ELR (cell line): ENCODE measurements around the gene PFKL.
A peak's percentile ranks its signal among the peaks of the same experiment; 100 is the strongest.
"Not testable (repeated sequence)": the region's sequence is repeated elsewhere in the genome, so short reads cannot be mapped to it uniquely, and the experiment has no call there.

Source experiments
- DNase-seq: peaks from one replicate; pipeline ENCODE4 v3.0.0-alpha.2; 2015; ENCODE audit warnings: low read depth

The PFKL gene

DNA sequence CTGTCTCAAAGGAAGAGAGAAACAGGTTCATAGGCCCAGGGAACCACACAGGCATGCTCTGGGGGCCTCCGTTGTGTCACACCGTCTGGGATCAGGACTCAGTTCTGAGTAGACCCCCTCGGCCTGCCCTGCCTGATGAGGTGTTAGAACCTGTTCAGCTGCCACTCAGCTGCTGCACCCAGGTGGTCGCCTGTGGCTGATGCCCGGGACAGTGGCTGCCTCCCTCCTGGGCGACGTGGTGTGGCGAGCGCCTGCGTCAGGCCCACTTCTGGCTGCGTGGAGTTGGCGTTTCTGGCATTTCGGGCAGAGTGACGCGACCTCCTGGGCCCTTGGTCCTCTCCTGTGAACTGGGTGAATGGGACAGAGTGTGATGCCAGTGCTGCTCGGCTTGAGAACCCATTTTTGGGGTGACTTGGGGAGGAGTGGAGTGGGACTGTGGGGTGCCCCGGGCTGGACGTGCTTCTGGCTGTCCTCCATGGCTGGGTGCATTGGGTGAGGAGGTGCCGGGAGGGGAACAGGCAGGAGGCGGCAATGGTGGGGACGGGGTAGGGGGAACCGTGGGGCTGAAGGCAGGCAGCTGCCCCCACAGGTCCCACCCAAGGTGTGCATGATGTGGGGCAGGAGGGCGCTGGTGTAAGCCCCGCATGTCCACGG is 28.5 kb downstream of the PFKL start:
- DNase-seq = no peak

DNA sequence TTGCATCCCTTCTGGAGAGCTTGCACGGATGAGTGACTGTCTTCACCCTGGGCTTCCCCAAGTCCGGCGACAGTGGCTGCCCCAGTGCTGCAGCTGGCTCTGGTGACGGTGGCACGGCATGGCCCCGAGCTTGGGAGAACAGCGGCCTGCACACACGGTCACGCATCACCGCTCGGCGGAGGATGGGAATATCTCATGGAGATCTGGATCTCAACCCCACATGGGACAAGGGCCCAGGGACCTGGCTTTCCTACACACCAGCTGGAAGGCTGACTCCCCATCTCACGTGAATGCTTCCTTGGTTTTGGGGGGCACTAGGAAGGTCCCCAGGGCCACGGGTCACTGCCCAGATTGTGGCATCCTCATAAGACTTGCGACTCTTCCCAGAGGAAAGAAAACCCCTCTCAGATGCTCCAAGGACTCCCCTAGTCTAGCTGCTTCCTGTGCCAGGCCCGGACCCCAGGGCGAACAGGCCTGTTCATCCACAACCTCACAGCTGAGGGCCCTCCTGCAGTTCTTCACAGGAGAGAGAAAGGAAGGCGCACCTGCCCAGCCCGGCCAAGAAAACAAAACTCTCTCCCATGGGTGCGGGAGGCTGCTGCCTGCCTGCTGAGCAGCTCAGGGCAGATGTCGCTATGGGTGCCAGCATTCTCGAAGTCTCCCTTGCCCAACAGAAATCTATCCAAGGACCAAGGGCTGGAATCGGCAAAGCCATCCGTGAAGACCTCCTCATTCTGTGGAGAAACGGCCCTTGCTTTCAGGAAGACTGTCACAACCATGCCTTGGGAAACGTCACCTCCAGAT is 29.4 kb downstream of the PFKL start:
- no peak for DNase-seq

DNA sequence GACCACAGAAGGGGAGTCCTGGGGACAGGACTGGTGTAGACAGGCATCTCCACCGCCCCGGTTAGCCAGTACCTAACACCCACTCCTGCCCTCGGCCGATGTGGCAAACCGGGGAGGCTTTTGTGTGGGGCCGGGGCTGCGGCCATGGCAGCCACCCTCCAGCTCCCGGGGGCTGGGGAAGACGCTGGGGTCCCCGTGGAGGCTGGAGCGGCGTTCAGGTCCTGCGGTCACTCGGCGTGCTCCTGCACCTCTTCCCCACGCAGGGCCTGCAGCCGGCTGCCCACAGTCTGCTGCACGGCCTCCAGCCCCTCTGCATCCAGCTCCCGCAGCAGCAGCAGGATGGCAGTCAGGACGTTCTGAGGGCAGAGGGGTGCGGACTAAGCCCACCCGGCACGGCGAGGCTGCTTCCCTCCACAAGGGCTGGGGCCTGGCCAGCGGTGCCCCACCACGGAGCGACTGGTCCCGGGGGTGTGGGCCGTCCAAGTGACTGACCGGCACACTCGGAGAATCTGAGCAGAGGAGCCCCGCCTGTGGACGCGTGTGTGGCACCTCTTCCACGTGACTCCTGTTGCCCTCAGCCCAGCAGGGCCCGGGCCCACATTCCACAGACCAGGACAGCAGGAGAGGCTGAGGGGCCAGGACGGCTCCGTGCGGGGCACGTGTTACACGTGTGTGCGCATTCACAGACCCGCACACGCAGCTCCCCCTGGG is 30.3 kb downstream of the PFKL start:
- no peak for DNase-seq

DNA sequence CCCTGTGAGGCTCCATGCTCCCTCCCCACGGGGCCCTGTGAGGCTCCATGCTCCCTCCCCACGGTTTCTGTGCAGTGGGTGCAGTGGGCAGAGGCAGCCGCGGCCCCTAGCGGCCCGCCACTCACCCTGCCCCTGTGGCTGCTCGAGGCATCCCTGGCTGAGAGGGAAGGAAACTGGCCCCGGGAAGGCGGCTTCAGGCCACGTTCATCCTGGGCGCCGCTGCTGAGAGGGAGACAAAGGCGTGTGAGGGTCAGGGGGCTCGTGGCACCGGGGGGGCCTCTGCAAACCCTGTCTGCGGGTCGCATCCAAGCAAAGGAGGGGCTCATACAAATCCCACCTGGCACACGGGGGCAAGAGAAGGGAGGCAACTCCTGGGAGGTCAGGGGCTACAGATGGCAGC is 30.8 kb downstream of the PFKL start:
- no peak for DNase-seq

DNA sequence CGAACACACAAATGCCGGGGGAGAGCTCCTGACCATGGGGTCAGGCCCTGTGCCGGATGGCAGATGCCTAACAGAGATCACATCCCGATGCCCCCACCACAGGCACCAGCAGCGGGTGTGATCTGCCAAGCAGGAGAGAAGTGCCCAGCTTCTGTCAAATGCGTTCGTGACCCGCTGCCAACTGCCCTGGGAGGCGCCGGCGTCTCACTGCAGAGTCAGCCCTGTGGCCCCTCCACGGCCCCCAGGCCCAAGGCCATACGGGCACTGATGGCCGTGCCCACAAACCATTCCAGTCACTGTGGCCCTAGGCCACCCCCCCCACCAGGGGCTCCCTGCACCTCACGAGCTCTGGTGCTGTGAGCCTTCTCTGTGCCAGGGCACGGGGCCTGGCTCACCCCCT is 31.4 kb downstream of the PFKL start:
- DNase-seq = no peak

DNA sequence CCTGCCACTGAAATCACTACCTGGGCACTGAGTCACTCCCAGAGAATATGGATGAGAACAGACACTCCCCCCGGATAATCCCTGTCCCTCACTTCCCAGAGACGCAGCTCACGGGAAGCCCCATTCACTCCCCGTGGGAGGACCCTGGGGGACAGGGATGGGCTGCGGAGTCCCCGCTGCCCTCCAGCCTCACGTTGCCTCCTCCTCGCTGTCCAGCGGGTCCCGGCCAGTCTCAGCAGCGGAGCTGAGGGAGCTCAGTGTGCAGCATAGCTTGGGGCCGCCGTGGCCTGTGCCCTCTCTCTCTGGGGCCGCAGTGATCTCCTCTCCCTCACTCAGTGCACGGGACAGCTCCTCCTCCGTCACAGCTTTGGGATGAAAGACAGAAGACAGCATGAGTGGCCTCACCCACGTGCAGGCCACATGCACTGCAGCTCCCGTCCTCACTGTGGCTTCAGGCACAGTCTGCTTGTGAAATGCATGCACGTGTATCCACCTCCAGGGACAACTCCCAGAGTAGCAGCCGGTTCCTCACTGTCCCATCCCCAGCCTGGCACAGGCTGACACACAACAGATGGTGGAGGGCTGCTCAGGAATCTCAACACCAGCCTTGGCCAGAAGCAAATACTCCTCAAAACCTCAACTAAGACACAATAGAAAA is 31.9 kb downstream of the PFKL start:
- peak; percentile 23 for DNase-seq

DNA sequence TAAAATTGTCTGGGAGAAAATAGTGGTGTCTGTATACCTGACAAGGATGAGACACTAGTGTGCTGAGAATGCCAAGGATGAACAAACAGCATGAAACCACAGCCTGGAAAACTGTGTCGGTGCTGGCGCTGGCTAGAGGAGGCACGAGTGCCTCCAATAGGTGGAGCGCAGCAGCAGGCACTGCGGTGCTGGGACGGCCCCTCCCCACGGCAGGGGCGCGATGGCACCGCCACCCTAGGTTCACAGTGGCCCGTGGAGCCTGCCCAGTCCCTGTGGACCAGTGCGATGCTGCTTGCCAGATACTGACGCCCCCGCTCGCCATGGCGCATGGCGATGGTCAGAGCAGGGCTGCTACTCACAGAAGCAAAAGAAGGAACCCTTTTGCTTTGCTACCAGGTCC is 32.5 kb downstream of the PFKL start:
- no peak for DNase-seq

DNA sequence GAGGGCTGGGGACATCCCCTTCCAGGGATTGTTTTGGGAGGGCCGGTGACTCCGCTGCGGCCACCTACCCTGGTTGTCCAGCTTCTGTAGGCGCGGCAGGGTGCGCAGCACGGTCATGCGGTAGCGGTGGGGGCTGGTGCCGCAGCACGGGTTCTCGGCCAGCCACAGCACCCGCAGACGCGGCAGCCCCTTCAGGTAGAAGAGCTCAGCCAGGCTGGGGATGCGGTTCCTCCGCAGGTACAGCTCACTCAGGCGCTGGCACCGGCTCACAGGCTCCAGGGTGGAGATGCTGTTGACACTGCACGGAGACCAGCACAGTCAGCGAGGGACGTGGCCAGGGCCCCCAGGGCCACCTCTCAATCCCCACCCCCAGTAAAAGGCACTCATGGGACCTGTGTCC is 33.1 kb downstream of the PFKL start:
- DNase-seq = no peak

DNA sequence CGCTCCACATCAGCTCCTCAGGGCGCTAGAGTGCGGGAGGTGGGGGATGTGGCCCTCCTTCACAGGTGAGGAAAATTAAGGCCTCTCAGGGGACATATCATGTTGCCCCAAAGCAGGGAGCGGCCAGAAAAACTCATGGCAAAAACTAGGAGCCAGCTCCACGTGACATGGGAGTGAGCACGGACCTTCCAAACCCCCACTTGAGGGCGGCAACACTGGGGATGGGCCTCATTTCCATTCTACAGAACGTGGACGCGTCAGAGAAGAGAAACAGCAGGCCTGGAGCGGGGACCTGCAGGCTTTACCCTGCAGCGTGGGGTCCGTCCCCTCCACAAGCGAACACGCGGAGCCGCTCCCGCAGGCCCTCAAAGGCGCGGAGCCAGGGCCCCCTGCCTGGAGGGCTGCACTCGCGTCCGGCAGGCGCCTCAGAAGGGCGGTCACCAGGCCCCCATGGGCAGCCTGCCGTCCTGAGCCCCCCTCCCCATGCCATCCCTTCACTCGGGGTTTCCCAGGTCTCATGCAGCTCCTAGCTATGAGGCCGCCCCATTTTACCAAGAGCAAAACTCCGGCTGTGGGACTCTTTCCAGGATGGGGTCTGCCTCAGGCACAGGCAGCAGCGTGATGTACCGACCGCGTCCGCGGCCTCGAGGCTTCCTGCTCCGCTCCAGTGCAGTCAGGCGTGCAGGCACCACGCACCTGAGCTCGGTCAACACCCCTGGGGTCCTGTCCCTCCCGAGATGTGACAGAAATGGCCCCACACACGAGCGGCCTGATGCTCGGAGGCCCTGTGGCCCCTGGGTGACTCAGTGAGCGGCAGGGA is 33.9 kb downstream of the PFKL start:
- no peak for DNase-seq

DNA sequence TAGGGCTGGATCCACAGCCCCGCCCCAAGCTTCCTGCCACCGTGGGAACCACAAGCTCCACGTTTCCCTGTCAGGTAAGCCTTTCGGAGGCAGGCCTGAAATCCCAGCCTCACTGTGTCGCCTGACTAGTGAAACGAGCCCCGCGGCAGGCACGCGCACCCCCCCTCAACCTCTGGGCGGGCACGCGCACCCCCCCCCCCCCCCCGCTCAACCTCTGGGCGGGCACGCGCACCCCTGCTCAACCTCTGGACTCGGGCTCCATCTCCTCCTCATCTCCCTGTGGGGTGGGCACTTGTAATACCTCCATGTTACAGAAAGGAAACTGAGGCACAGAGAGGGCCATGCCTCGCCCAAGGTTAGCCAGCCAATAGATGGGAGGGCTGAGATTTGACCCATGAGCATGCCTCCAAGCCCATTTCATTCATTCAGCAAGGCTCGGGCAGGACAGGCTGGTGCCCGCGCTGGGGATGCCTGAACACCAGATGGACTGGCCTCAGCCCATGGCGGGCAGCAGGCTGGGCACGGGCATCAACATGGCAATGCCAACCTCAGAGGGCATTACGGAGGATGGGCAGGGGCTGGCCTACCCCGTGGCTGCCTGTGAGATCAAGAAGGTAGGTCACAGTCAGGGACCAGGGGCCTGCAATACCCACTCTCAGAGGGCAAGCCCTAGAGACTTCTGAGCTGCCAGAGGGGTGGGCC is 34.6 kb downstream of the PFKL start:
- DNase-seq = no peak

DNA sequence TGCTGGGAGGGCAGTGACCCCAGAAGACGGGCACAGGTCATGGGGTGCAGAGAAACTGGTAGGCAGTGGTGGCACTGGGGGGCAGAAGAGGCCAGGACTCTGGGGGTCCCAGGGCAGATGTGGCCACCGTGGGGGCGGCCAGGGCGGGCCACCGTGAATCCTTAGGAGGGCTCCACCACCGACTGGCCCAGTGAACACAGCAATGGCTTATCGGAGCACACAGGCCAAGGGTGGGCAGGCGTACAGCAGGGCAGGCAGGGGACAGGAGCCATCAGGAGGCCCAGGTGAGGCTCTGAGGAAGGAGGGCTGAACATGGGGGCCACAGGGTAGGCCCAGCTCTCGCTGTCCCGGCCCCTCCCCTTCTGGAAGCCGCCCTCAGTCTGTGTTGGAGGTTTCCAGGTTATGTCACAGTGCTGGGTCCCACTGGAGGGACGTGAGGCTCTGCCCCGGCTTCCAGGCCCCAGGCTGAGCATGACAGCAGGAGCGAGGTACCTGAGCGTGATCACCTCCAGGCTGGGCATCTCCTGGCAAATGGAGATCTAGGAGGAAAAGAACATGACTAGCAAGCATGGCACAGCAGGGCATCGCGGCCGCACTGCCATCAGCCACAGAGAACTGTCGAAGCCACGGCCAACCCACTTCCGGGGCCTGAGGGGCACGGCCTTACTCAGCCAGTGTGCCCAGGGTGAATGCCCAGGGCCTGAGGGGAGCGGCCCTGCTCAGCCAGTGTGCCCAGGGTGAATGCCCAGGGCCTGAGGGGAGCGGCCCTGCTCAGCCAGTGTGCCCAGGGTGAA is 35.6 kb downstream of the PFKL start:
- DNase-seq = no peak

DNA sequence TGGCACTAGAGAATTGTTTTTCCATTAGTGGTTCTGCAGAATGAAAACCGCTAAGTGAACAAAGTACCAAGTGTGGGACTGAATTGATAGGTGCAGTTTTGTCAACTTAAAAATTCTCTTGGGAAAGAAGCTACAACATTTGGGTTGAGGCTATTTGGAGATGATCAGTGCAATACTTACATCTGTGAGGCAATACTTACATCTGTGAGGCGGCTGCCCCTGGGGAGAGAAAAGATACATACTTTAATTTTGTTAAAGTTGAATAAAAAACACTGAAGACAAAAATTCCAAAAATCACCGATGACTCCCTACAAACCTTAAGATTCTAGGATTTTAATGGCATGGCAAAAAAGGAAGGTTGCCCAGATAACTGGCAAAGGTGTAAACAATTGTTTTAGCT is 37.6 kb downstream of the PFKL start:
- no peak for DNase-seq

DNA sequence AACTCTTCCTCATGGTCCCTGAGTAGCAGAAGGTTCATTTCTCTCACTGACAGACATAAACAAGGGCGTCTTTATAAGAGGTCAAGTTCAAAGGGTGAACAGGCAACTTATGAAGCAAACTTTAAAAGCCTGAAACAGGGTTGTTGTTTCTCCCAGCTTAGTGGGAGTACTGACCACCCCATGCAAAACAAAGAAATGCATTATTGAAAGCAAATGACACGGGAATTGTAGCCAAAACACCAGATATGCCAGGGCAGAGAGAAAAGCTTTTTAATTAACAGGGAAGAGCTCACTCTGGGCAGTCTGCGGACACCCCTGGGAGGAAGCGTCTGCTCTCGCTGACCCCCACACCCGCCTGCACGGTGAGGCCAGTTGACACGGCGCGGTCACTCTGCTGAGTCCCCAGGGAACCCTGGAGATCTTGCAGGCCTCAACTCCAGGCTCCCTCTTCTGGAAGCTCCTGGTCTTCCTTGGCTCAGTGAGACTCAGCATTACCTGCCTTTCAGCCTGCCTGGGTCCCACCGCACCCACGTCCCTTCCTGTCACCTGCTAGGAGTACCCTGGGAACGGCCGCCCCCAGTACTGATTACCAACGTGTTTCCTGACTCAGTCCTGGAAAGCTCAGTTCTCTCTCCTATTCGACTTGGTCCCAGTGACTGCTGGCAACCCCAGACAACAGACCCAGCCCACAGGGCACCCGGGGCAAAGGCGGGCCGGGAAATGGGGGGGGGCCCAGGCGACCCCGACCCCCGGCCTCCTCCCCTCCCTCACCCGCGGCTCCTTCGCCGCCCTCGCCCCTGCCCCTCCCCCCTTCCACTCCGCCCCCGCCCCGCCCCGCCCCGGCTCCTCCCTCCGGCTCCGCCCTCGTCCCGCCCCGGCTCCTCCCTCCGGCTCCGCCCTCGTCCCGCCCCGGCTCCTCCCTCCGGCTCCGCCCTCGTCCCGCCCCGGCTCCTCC is 38.4 kb downstream of the PFKL start:
- DNase-seq = peak; percentile 56

DNA sequence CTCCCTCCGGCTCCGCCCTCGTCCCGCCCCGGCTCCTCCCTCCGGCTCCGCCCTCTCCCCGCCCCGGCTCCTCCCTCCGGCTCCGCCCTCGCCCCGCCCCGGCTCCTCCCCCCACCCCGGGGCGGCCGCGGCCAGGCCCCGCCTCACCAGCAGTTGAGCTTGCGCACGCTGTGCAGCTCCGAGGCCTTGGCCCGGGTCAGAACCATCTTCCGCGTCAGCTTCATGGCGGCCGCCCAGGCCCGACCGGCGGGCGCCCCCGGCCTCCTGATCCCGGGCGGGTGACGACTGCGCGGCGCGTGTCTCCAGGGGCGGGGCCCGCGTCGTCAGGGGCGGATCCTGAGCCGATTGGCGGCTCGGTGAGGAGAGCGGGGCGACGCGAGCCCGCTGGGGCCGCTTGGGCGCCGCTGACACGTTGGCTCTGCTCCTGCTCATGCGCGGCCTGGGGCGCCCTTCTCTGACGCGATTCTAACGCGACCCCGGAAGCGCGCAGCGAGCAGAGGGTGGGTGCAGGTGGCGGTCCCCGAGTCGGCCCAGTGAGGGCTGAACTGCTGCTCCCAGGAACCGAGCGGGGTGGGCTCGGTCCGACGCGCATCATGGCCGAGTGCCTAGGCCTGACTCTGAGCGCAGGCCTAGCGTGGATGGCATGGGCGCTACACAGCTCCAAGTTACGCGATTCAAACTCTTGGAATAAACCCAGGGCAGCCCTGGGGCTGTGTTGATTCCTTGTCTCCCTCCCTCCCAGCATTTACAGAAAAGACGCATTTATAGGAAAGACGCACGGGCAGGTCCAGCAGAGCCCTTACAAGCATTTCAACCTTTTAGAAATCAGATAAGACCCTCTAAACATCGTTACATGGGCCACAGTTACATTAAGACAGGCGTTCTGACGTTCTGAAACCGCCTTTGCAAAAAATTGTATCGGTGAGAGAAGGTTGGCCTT is 39.4 kb downstream of the PFKL start, which contains the start of gene CFAP410:
Gene CFAP410 (minus strand): TSS at position 420 of the 940 bp plus-strand sequence. CDS start 196 bp downstream, at position 224.
- DNase-seq = peak; percentile 94

DNA sequence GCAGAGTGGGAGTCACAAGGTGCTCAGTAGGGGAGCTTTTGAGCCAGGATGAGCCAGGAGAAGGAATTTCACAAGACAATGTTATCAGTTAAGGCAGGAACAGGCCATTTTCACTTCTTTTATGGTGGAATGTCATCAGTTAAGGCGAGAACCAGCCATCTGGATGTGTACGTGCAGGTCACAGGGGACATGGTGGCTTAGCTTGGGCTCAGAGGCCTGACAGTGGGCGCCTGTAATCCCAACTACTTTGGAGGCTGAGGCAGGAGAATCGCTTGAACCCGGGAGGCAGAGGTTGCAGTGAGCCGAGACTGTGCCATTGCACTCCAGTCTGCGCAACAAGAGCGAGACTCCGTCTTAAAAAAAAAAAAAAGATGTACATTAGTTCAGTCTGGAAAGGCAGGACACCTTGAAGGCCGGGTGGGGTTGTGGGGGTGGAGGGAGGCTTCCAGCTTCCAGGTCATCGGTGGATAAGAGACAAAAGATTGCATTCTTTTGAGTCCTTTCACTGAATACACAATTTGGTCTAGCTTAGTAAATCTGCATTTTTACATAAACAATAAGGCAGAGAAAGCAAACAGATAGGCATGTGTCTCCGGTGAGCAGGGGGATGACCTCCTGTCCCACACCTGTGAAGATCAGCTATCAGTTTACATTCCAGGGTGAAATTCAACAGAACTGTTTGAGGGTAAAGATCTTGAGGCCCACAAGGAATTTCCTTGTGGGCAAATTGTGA is 42.0 kb downstream of the PFKL start:
- not testable (repeated sequence) for DNase-seq

DNA sequence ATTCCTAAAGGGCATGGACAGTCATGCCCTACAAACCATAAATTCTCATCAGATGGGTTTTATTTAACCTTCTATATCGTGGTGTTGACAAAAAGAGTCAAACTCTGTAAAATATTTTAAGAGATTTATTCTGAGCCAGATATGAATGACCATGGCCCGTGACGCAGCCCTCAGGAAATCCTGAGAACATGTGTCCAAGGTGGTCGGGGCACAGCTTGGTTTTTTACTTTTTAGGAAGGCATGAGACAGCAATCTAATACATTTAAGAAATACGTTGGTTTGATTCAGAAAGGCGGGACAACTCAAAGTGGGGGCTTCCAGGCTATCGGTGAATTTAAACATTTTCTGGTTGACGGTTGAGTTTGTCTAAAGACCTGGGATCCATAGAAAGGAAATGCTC is 43.1 kb downstream of the PFKL start:
- not testable (repeated sequence) for DNase-seq

DNA sequence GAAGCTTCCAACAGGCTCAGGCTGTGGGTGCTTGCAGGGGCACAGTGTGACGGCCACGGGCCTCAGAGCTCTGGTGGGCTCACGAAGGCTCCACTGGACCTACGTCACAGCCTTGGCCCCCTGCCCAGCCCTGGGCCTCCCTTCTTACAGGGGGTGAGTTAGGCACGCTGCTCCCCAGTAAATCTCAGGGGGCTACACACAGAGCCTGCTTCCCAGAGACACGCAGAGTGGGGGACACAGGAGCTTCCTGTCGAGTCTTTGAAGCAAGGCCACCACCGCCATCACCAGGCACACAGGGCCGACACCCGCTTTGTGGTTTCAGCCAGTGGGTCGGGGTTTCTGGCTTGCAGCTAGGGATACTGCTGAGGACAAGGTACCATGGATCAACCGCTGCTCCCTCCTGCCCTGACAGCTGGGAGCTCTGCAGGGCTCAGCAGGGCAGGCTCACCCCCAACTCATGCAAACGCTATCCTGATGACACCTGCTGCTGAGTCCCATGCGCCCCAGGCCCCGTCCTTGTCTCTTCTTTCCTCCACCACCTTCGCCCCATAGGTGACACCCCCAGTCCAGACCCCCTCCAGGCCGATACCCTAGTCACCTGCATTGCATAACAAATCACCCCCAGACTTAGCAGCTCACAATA is 44.8 kb downstream of the PFKL start:
- DNase-seq = no peak
